Smooth muscle cell of the brain vasculature (primary cell): ENCODE measurements around the gene CTBP2.

Experiments used
- DNase-seq: peaks from one replicate; pipeline ENCODE4 v3.0.0-alpha.2; 2012; ENCODE audit warnings: low read depth, low spot score

The CTBP2 gene

GRCh38 chr10:125043841-125044658 lies 116.3 kb downstream of the CTBP2 start:
- no peak for DNase-seq

- DNase-seq = no peak
These were observed 118.4 kb downstream of the CTBP2 start for GRCh38 chr10:125041856-125042506.

GRCh38 chr10:125039354-125039769 lies 121.0 kb downstream of the CTBP2 start:
- no peak for DNase-seq

- no peak for DNase-seq
These were observed 121.7 kb downstream of the CTBP2 start for GRCh38 chr10:125038637-125039036.

- DNase-seq = no peak
These were observed 123.1 kb downstream of the CTBP2 start for GRCh38 chr10:125037145-125037877.

GRCh38 chr10:125035588-125036295 lies 124.6 kb downstream of the CTBP2 start:
- no peak for DNase-seq

GRCh38 chr10:125035136-125035535 lies 125.2 kb downstream of the CTBP2 start:
- peak; percentile 82 for DNase-seq

- DNase-seq = no peak
These were observed 125.7 kb downstream of the CTBP2 start for GRCh38 chr10:125034675-125035074.

GRCh38 chr10:125033146-125033924 lies 127.0 kb downstream of the CTBP2 start:
- DNase-seq = no peak

- DNase-seq = no peak
These were observed 127.8 kb downstream of the CTBP2 start for GRCh38 chr10:125032474-125033020.

GRCh38 chr10:125030567-125031197 lies 129.7 kb downstream of the CTBP2 start:
- DNase-seq = no peak

- DNase-seq = no peak
These were observed 130.7 kb downstream of the CTBP2 start for GRCh38 chr10:125029584-125030242.

GRCh38 chr10:125027871-125028869 lies 132.2 kb downstream of the CTBP2 start:
- no peak for DNase-seq

GRCh38 chr10:125026974-125027735 lies 133.2 kb downstream of the CTBP2 start:
- DNase-seq = no peak

GRCh38 chr10:125026036-125026931 lies 134.1 kb downstream of the CTBP2 start:
- DNase-seq = no peak

- no peak for DNase-seq
These were observed 135.0 kb downstream of the CTBP2 start for GRCh38 chr10:125025341-125025740.
